Measurements from ENCODE around the gene ADAMTS14. TPM values are rescaled to one million over a fixed set of nuclear protein-coding genes. Genes with fewer than 3 reads are reported as not detected.

ADAMTS14 gene
- total RNA-seq, 4 donors from 2014 or later = 4.2 to 12.1 (median 7.4) TPM

DNA sequence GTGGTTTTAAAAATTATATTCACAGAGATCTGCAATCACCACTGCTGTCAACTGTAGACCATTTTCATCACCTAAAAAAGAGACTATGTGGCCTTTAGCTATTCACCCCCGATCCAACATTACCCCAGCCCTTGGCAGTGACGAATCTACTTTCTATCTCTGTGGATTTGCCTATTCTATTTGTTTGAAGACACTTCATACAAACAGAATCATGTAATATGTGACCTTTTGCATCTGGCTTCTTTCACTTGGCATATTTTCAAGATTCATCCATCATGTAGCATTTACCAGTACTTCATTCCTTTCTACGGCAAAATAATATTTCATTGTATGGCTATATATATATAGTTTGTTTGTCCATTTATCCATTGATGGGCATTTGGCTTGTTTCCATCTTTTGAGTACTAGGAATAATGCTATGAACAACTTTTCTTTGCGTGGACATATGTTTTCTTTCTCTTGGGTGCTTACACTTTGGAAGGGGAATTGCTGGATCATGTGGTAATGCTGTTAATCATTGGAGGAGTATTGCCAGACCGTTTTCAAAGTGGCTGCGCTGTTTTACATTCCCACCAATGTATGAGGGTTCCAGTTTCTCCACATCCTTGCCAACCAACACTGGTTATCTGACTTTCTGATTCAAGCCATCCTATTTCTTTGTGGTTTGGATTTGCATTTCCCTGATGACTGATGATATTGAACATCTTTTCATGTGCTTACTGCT, 22.3 kb downstream of the ADAMTS14 start:
- 43 to 52% methylated on average over 6 of the region's 6 CpGs for WGBS, 2 donors
- H3K4me3 ChIP-seq = no peak overlapping the region
- H3K9me3 ChIP-seq = no peaks in the 10 kb centered on the region
- peaks cover 0 to 15% (median 0%) of the 10 kb centered on the region in 4 donors for H3K4me1 ChIP-seq
- TF ChIP-seq EP300 (IDR thresholded peaks at IDR 0.05) (no peak), POLR2A (IDR thresholded peaks at IDR 0.05) (no peak)
- TF ChIP-seq, protein P1, sequence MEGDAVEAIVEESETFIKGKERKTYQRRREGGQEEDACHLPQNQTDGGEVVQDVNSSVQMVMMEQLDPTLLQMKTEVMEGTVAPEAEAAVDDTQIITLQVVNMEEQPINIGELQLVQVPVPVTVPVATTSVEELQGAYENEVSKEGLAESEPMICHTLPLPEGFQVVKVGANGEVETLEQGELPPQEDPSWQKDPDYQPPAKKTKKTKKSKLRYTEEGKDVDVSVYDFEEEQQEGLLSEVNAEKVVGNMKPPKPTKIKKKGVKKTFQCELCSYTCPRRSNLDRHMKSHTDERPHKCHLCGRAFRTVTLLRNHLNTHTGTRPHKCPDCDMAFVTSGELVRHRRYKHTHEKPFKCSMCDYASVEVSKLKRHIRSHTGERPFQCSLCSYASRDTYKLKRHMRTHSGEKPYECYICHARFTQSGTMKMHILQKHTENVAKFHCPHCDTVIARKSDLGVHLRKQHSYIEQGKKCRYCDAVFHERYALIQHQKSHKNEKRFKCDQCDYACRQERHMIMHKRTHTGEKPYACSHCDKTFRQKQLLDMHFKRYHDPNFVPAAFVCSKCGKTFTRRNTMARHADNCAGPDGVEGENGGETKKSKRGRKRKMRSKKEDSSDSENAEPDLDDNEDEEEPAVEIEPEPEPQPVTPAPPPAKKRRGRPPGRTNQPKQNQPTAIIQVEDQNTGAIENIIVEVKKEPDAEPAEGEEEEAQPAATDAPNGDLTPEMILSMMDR (IDR thresholded peaks at IDR 0.05) = no peak
- no peak for DNase-seq (ENCODE audit: low spot score in 2 of 2)
- H3K27me3 ChIP-seq = no peaks in the 10 kb centered on the region
- H3K36me3 ChIP-seq = no peaks in the 10 kb centered on the region
- H3K27ac ChIP-seq = no peak overlapping the region

DNA sequence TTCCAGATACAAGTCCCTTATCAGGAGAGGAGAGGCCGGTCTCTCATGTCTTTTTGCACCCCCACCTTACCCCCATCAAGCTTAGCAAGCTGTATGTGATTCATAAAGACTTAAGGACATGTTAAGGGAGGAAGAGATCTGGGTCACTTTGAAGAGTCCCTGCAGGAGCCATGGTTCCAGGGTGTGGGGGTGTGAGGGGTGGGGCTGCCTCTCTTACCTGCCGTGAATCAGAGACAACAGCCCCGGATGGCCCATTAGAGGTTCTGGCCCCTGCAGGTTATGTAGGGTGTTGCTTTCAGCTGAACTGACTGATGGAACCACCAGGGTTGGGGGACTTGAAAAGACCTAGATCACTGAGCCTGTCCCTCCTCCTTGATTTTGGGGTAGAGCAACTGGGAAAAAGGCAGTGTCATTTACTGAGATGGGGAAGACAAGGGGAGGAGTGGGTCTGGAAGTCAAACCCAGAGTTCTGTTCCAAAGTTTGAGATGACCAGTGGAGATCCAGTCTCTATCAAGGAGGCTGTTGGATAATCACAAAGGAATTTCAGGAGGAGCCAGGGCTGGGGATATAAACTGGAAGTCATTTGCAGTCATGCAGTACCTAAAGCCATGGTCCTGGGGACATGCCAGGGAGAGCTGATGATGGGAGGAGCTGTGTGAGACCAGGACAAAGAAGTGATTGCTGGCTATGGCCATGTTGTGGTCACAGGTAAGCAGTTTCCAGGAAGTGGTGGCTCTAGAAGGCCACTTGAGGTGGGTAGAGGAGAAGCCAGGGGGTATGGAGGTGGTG, 23.1 kb downstream of the ADAMTS14 start:
- TF ChIP-seq, protein P1 (IDR thresholded peaks at IDR 0.05) = no peak
- no peak for TF ChIP-seq EP300 (IDR thresholded peaks at IDR 0.05)
- no peak for TF ChIP-seq POLR2A (IDR thresholded peaks at IDR 0.05)
- Histone ChIP-seq H3K4me3 (no peak overlapping the region), H3K4me1 (peaks cover 0 to 18% (median 0%) of the 10 kb centered on the region in 4 donors), H3K27ac (no peak overlapping the region), H3K9me3 (no peaks in the 10 kb centered on the region), H3K27me3 (no peaks in the 10 kb centered on the region), H3K36me3 (no peaks in the 10 kb centered on the region)
- WGBS, 2 donors = 70 to 87% methylated on average over 3 of the region's 3 CpGs
- no peak for DNase-seq (ENCODE audit: low spot score in 2 of 2)

DNA sequence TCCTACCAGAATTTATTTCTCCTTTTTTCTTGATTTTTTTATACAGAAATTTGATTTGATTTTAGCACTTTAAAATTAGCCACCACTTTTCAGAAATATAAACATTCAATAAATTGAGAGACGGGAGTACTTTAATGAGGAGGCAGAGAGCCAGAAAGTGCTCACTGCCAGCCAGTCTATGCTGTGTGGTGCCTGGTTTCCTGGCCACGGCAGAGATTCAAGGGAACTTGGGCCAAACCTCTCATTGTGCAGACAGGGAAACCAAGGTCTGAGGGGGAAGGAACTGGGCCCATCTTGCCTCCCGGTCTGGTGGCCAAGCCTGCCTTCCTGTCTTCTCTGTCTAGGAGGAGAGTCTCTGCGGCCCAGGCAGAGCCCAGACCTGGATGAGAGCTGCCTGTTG, 25.9 kb downstream of the ADAMTS14 start:
- Histone ChIP-seq H3K27ac (no peak overlapping the region), H3K9me3 (no peaks in the 10 kb centered on the region), H3K4me1 (peaks cover 0 to 18% (median 0%) of the 10 kb centered on the region in 4 donors), H3K27me3 (no peaks in the 10 kb centered on the region), H3K4me3 (no peak overlapping the region), H3K36me3 (no peaks in the 10 kb centered on the region)
- TF ChIP-seq POLR2A (IDR thresholded peaks at IDR 0.05) = no peak
- TF ChIP-seq EP300 (IDR thresholded peaks at IDR 0.05) = no peak
- TF ChIP-seq, protein P1 (IDR thresholded peaks at IDR 0.05) = no peak
- 24 to 29% methylated on average over 4 of the region's 4 CpGs for WGBS, 2 donors
- no peak for DNase-seq (ENCODE audit: low spot score in 2 of 2)

DNA sequence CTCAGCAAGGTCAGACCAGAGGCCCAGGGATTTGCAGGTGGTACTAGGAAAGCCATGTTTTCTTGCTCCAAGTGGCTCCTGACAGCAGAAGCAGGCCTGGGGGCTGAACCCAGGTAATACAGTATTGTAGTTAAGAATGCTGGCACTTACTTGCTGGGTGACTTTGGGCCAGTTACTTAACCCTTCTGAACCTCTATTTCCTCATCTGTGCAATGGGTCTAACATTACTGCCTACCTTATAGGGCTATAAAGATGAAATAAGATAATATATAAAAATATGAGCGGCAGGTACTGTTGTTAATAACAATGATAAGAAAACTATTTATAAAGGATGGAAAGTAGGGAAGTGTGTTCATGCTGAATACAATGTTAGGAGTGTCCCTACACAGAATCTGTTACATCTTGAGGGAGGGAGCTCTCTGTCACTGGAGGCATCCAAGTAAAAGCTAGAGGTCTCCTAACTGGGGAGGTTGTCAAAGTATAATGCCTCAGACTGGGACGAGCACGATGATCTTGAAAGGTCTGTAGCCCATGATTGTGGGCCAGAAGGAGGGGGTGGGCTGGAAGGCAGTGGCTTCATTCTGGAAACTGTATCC, 26.9 kb downstream of the ADAMTS14 start:
- no peaks in the 10 kb centered on the region for H3K27me3 ChIP-seq
- H3K36me3 ChIP-seq = no peaks in the 10 kb centered on the region
- H3K4me1 ChIP-seq = peaks cover 0 to 9% (median 0%) of the 10 kb centered on the region in 4 donors
- H3K9me3 ChIP-seq = no peaks in the 10 kb centered on the region
- 81 to 89% methylated on average over 3 of the region's 3 CpGs for WGBS, 2 donors
- no peak overlapping the region for H3K4me3 ChIP-seq
- TF ChIP-seq EP300 (IDR thresholded peaks at IDR 0.05) = no peak
- TF ChIP-seq, protein P1 (IDR thresholded peaks at IDR 0.05) = no peak
- no peak for TF ChIP-seq POLR2A (IDR thresholded peaks at IDR 0.05)
- DNase-seq (ENCODE audit: low spot score in 2 of 2) = no peak
- peak overlapping the region in 1 of 4 donors; percentile 38 for H3K27ac ChIP-seq

Measured in tibial nerve (tissue), 4 donors.